ENCODE results near the gene GPSM3. TPM values are rescaled to one million over a fixed set of nuclear protein-coding genes. Genes with fewer than 3 reads are reported as not detected.

The GPSM3 gene
- total and polyA plus RNA-seq, 8 donors = 0.59 to 10.1 (median 4.5) TPM

- 42 to 60% methylated on average over 5 to 8 of the region's 8 CpGs for WGBS, 2 donors
- no peak for ATAC-seq
- intact Hi-C loops (cut with DNase I) = no loop called here
- Histone ChIP-seq H3K4me1 (peaks cover 0 to 5% (median 4%) of the 10 kb centered on the region in 3 donors), H3K27me3 (no peaks in the 10 kb centered on the region), H3K9me3 (no peaks in the 10 kb centered on the region), H3K27ac (no peak overlapping the region), H3K36me3 (no peaks in the 10 kb centered on the region), H3K4me3 (no peak overlapping the region)
- no peak for FAIRE-seq
- no peak for DNase-seq
- TF ChIP-seq, protein P1, sequence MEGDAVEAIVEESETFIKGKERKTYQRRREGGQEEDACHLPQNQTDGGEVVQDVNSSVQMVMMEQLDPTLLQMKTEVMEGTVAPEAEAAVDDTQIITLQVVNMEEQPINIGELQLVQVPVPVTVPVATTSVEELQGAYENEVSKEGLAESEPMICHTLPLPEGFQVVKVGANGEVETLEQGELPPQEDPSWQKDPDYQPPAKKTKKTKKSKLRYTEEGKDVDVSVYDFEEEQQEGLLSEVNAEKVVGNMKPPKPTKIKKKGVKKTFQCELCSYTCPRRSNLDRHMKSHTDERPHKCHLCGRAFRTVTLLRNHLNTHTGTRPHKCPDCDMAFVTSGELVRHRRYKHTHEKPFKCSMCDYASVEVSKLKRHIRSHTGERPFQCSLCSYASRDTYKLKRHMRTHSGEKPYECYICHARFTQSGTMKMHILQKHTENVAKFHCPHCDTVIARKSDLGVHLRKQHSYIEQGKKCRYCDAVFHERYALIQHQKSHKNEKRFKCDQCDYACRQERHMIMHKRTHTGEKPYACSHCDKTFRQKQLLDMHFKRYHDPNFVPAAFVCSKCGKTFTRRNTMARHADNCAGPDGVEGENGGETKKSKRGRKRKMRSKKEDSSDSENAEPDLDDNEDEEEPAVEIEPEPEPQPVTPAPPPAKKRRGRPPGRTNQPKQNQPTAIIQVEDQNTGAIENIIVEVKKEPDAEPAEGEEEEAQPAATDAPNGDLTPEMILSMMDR (IDR thresholded peaks at IDR 0.05) = no peak
Measured at GRCh38 chr6:32151181-32151862, 41.1 kb downstream of the GPSM3 start.

DNA sequence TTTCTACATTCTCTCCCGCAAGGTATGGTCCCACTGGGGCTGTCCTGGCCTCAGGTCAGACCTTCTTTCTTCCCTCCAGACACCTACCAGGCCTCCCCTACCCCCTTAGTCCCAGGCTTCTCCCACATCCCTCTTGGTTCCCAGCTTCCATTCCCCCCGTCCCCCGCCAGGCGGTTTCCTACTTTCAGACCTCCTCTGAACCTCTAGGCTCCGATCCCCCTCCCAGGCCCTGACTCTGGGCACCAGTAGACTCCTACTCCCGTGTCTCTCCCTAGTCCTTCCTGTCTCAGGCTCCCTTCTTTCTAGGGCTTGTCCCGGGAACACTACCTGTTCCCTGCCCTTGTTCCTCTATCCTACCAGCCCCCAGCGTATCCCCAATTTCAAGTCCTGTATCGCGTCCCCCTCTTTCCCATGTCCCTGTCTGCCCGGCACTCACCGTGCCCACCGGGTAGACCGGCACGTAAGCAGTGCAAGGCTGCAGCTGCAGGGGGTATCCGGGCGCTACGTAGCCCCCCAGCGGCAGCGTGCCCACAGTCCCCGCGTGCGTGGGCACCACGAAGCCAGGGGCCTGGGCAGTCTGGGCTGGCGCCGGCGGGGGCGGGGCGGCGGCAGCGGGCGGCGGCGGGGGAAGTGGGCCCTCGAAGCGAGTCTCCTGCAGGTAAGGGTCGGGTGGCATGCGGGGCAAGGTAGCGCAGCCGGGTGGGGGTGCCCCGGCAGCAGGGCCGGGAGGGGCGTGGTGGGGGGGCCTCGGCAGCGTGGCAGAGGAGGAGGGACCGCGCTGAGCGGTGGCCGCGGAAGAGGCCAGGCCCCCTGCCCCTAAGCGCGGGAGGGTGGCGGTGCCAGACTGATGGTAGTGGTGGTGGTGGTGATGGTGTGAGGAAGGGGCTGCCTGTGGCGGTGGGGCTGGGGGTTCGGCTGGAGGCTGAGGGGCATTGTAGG, 42.2 kb downstream of the GPSM3 start:
- Histone ChIP-seq H3K27me3 (no peaks in the 10 kb centered on the region), H3K4me1 (peaks cover 0 to 5% (median 4%) of the 10 kb centered on the region in 3 donors), H3K27ac (no peak overlapping the region), H3K4me3 (no peak overlapping the region), H3K9me3 (no peaks in the 10 kb centered on the region), H3K36me3 (no peaks in the 10 kb centered on the region)
- DNase-seq (no peak), ATAC-seq (no peak), FAIRE-seq (no peak)
- TF ChIP-seq, protein P1 (IDR thresholded peaks at IDR 0.05) = no peak
- intact Hi-C loops (cut with DNase I) = no loop called here
- WGBS, 2 donors = 44 to 47% methylated on average over 53 to 55 of the region's 55 CpGs

GRCh38 chr6:32149092-32149755, 43.2 kb downstream of the GPSM3 start:
- H3K36me3 ChIP-seq = no peaks in the 10 kb centered on the region
- ATAC-seq (no peak), DNase-seq (no peak), FAIRE-seq (no peak)
- 33 to 40% methylated on average over 47 of the region's 47 CpGs for WGBS, 2 donors
- no peak overlapping the region for H3K27ac ChIP-seq
- H3K4me1 ChIP-seq = no peaks in the 10 kb centered on the region
- TF ChIP-seq, protein P1 (IDR thresholded peaks at IDR 0.05) = no peak
- H3K9me3 ChIP-seq = no peaks in the 10 kb centered on the region
- H3K4me3 ChIP-seq = peak overlapping the region in 2 of 4 donors; percentile 15 to 46
- H3K27me3 ChIP-seq = no peaks in the 10 kb centered on the region
- intact Hi-C loops (cut with DNase I) = no loop called here

GRCh38 chr6:32148289-32149091, 44.0 kb downstream of the GPSM3 start:
- WGBS, 2 donors = 14 to 19% methylated on average over 39 of the region's 39 CpGs
- Histone ChIP-seq H3K9me3 (no peaks in the 10 kb centered on the region), H3K4me1 (no peaks in the 10 kb centered on the region), H3K27ac (no peak overlapping the region), H3K4me3 (peak overlapping the region in 2 of 4 donors; percentile 15 to 46), H3K36me3 (no peaks in the 10 kb centered on the region), H3K27me3 (no peaks in the 10 kb centered on the region)
- ATAC-seq (peak; percentile 86 to 95 (median 92)), DNase-seq (peak; percentile 61 to 88 (median 82)), FAIRE-seq (no peak)
- TF ChIP-seq, protein P1 (IDR thresholded peaks at IDR 0.05) = no peak
- intact Hi-C loops (cut with DNase I) = no loop called here
